Nephron progenitor cell (in vitro differentiated cells): ENCODE data around the gene SIPA1L2.

Experiments
- DNase-seq: peaks from one replicate; pipeline ENCODE4 v3.0.0; 2021
- H3K27ac Mint-ChIP-seq: 2 replicates; pipeline ENCODE4 v1.8.0; 2021; ENCODE audit warnings: mild to moderate bottlenecking, moderate library complexity, mixed read lengths
- H3K27me3 Mint-ChIP-seq: 2 replicates; pipeline ENCODE4 v1.8.0; 2021; ENCODE audit warnings: mild to moderate bottlenecking, low read depth, mixed read lengths; ENCODE audit not compliant: poor library complexity
- H3K36me3 Mint-ChIP-seq: 2 replicates; pipeline ENCODE4 v1.8.0; 2021; ENCODE audit warnings: low read depth, mixed read lengths
- H3K4me1 Mint-ChIP-seq: 2 replicates; pipeline ENCODE4 v1.8.0; 2021; ENCODE audit warnings: mixed read lengths
- H3K4me3 Mint-ChIP-seq: 2 replicates; pipeline ENCODE4 v1.8.0; 2021; ENCODE audit warnings: mild to moderate bottlenecking, moderate library complexity, mixed read lengths
- H3K9me3 Mint-ChIP-seq: 2 replicates; pipeline ENCODE4 v1.8.0; 2021; ENCODE audit warnings: mild to moderate bottlenecking, moderate library complexity, mixed read lengths
- TF ChIP-seq, protein P1 (sequence below): fragments of 200-600 bp; sonication (generic); IDR thresholded peaks from 2 replicates; pipeline ENCODE4 v1.5.0; 2021; ENCODE audit warnings: antibody characterized with exemption

SIPA1L2 gene

DNA sequence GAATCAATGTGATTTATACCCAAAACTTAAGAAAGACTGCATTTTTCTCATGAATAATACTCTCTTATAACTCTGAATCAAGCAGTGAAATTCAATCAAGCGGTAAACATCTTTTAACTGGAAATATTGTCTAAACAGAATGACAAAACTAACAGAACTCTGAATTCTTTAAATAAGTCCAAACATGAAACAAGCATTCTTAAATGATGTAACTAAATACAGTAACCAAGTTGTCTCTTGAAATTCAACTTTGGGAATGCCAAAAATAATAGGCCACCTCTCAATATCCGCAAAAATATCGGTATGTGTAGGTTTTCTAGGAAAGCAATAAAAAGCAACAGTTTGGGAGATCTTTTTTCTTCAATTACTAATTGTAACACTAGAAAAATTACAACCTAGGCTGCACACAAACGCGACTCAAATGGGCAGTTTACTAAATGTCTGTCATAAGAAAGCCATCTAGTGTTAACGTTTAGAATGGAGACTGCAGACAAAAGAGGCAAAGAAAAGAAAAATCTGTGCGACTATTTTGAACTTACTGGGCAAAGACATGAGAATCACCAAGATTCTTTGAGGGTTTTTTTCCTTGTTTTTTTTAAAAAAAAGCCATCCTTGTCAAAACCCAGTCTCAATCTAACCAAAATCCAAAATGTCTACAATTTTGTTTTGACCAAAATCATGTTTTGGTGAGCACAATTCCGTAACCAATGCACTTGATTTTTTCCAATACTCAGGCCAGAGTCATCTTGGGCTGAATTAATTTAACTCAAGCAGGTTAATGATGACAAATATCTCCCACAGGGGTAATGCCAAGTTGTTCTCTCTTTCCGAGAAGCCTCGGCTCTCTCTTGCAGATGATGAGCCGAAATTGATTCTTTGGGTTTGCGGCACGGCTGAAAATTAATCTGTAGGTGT, 1.3 kb downstream of the SIPA1L2 start:
- H3K4me1 Mint-ChIP-seq: peaks cover 59% of the 10 kb centered on the region
- H3K27me3 Mint-ChIP-seq: peaks cover 24% of the 10 kb centered on the region
- peak overlapping the region; percentile 97 for H3K4me3 Mint-ChIP-seq
- no peak for DNase-seq
- TF ChIP-seq, protein P1, sequence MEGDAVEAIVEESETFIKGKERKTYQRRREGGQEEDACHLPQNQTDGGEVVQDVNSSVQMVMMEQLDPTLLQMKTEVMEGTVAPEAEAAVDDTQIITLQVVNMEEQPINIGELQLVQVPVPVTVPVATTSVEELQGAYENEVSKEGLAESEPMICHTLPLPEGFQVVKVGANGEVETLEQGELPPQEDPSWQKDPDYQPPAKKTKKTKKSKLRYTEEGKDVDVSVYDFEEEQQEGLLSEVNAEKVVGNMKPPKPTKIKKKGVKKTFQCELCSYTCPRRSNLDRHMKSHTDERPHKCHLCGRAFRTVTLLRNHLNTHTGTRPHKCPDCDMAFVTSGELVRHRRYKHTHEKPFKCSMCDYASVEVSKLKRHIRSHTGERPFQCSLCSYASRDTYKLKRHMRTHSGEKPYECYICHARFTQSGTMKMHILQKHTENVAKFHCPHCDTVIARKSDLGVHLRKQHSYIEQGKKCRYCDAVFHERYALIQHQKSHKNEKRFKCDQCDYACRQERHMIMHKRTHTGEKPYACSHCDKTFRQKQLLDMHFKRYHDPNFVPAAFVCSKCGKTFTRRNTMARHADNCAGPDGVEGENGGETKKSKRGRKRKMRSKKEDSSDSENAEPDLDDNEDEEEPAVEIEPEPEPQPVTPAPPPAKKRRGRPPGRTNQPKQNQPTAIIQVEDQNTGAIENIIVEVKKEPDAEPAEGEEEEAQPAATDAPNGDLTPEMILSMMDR: no peak
- H3K27ac Mint-ChIP-seq: no peak overlapping the region
- no peaks in the 10 kb centered on the region for H3K36me3 Mint-ChIP-seq
- no peaks in the 10 kb centered on the region for H3K9me3 Mint-ChIP-seq

DNA sequence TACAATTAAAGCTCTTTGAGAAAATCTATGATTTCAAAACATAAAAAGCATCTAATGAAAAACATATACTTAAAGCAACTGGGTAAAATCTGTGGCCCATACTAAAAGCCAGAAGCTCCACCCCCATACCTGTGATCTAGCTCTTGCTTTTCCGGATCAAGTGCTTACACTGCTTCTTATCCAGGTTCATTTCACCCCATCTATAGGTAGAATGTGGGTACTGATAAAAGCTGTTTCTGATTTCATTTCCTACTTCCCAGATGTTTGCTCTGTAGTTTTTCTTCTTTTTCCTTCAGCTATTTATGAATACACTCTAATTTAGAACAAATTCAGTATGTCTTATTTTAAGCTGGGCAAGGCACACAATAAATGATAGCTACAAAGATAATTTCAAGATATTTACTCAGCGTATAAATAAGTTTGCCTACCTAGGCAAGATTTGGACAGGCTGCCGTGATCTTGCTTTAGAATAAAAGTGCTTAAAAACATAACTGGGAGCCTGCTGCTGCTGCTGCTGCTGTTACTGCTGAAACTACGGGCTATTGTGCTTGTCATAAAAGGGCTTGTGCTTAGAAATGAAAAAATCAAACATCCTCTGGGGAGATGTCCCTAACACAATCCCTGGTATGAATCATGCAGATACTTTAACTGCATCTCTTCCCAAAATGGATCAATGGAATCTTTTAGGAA, 2.1 kb downstream of the SIPA1L2 start:
- Mint-ChIP-seq H3K4me3 (peak overlapping the region; percentile 97), H3K36me3 (no peaks in the 10 kb centered on the region), H3K27ac (no peak overlapping the region), H3K4me1 (peaks cover 59% of the 10 kb centered on the region), H3K27me3 (peaks cover 21% of the 10 kb centered on the region), H3K9me3 (no peaks in the 10 kb centered on the region)
- TF ChIP-seq, protein P1: peak; percentile 51
- DNase-seq: no peak

DNA sequence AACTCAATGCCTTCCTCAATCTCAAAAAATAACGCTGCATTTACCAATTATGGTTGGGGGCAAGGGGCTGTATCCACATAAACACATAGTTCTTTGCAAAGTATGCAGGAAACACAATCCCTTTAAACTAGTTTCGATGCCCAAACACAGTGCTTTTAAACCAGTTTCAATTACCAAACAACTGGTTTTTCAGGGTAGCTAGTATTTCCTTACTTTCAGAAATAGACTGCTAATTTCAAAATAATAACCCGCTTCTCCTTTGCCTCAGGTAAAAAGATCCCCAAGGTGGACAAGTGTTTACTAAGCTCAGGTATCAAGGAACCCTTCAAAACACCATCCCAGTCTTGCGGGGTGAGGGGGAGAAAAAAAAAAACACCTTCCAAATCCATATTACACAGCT, 2.8 kb downstream of the SIPA1L2 start:
- no peaks in the 10 kb centered on the region for H3K9me3 Mint-ChIP-seq
- peaks cover 59% of the 10 kb centered on the region for H3K4me1 Mint-ChIP-seq
- H3K27me3 Mint-ChIP-seq: peaks cover 17% of the 10 kb centered on the region
- no peaks in the 10 kb centered on the region for H3K36me3 Mint-ChIP-seq
- TF ChIP-seq, protein P1: no peak
- H3K4me3 Mint-ChIP-seq: no peak overlapping the region
- DNase-seq: no peak
- no peak overlapping the region for H3K27ac Mint-ChIP-seq

DNA sequence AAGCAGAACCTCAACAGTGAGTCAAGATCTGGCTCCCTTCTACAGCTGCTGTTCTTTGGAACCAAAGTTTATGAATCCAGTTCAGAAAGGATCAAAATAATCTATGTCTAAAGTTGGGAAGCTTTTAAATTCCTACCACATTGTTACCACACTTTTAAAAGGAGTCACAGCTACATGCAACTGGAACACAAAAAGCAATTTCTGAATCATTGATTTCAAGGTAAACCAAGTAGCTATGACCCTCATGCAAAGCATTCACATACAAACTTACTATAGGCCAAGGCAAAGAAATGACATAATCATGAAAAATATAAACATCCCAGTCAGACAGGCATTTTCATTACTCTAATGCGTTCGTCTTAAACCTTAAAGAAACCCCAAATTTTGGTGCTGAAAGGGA, 3.5 kb downstream of the SIPA1L2 start:
- Mint-ChIP-seq H3K27me3 (peaks cover 13% of the 10 kb centered on the region), H3K4me3 (no peak overlapping the region), H3K9me3 (no peaks in the 10 kb centered on the region), H3K4me1 (peaks cover 59% of the 10 kb centered on the region), H3K27ac (no peak overlapping the region), H3K36me3 (no peaks in the 10 kb centered on the region)
- DNase-seq: no peak
- TF ChIP-seq, protein P1: no peak

DNA sequence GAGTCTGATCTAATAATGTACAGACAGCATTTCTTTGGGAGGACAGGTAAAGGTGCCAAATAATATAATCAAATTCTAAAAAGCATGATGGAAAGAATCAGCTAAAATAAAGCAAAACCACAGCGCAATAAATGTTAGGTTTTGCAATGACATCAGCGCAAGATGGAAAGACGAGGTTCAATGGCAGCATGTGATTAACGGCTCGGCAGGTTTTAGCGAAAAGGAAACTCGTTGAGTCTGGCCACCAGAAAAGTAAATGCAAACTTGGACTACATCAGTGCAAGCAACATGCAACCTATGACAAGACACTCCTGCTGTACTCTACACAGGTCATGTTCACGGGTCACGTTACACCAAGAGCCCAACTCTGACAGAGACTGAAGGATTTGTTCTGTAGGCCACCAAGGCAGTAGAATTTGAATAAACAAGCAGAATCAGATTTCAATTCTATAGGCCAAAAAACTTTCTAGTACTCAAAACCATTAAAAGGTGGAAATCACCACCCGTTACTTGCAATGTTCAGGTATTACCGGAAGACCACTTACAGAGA, 4.5 kb downstream of the SIPA1L2 start:
- no peaks in the 10 kb centered on the region for H3K9me3 Mint-ChIP-seq
- no peak overlapping the region for H3K27ac Mint-ChIP-seq
- TF ChIP-seq, protein P1: no peak
- no peak for DNase-seq
- no peaks in the 10 kb centered on the region for H3K36me3 Mint-ChIP-seq
- H3K27me3 Mint-ChIP-seq: peaks cover 12% of the 10 kb centered on the region
- peaks cover 58% of the 10 kb centered on the region for H3K4me1 Mint-ChIP-seq
- H3K4me3 Mint-ChIP-seq: no peak overlapping the region
